Measurements from ENCODE around the gene DYTN.

Gene DYTN

DNA sequence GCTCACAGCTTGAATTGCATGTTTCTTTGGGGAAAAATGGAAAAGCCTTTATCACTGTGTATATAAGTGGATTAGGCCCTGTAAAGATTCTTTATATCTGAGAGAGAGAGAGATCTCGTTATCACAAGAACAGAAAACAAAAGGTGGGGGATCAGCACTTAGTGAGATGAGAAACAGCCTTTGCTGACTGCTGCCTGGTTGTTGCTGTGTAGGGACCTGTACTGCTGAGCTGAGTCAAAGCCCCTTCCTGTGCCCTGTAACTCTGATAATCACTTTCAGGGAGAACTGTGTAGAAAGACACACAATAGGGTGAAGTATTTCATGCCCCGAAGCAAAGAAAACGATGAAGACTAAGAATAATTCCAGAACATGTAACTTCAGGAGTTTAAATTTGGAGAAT is 106.5 kb downstream of the DYTN start:
- DNase-seq (ENCODE audit: low spot score), result no peak

DNA sequence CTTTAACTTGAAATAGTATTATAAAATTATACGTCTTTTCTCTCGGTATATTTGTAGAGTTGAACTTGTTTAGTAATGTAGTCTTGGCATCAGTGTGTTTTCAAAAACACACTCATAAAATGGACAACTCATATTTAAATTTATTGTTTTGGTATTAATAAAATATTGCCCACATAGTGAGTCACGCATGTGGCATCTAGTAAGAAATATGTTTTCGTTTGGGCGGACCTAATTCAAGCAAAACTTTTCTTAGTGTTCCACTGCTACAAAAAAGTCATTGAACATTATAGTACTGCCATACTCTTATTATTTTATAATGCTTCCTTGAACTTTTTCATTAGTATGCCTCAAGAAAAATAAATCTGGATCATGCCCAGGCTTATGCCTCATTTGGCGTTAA is 107.0 kb downstream of the DYTN start:
- no peak for DNase-seq (ENCODE audit: low spot score)

DNA sequence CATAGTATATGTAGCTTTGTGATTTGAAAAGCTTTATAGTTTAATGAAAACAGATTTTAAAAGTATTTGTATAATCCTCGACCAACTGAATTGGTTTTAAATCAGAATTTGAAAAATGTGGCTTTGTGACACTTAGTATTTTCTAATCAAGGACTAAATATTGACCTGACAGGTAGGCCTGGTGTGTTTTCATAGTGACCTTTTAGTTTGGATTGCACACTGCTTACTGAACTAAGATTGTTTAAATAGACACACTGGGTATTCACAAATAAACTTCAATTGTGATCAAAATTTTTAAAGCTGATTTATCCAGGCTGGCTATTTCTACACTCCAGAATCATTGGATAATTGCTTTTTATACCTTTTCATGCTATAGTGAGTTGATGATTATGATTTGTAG is 107.7 kb downstream of the DYTN start:
- DNase-seq (ENCODE audit: low spot score), result no peak

DNA sequence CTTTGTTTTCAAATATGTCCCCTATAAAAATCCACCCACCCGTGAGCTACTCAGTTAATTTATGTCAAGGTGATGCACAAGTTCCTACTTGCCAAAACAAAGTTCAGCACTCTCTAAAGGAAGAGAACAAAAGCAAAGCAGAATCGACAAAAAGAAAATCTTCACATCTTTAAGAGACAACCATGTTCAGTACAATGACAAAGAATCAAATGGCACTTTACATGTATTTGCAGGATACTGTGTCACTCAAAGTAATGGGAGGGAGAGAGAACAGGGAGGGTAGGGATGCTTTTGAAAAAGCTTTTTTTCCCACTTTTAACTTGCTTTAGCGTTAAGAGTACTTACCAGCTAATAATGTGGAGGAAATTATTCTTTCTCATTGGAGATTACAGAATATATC is 115.0 kb downstream of the DYTN start:
- DNase-seq (ENCODE audit: low spot score), result no peak

Measured in activated CD4-positive, alpha-beta T cell treated with anti-CD3 and anti-CD28 coated beads, Interleukin-2, Interleukin-4, amounts not matched to agents 100 ng/mL and 50 ng/mL, durations not matched to agents 16 hours and 8 hours (primary cell).